NCI-H2227 treated with DMSO at 0.1 percent for 48 hours (cell line): Measurements from ENCODE around the gene LRRC75A.
"Not testable (repeated sequence)": the region's sequence is repeated elsewhere in the genome, so short reads cannot be mapped to it uniquely, and the experiment has no call there.

Source experiments
- DNase-seq: peaks from one replicate; lab custom pipeline; 2025; lab: John Stamatoyannopoulos, UW

The LRRC75A gene

GRCh38 chr17:16471295-16471694 lies 20.7 kb downstream of the LRRC75A start:
- DNase-seq: no peak

- DNase-seq: no peak
Observed at GRCh38 chr17:16470265-16470664, 21.7 kb downstream of the LRRC75A start.

GRCh38 chr17:16468428-16468992 lies 23.5 kb downstream of the LRRC75A start:
- no peak for DNase-seq

DNA sequence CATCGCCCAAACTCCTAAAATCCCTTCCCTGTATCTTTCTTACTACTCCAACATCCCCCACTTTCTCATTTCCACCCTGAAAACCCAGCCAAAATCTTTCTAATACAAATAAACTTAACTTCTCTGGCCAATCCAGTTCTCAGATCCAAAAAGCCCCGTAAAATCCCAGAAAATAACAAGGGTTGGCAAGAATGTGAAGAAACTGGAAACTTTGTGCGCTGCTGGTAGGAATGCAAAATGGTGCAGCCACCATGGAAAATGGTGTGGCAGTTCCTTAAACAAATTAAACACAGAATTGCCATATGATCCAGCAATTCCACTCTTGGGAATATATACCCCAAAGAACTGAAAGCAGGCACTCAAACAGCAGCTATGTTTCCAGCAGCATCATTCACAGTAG lies 24.1 kb downstream of the LRRC75A start:
- no peak for DNase-seq

DNA sequence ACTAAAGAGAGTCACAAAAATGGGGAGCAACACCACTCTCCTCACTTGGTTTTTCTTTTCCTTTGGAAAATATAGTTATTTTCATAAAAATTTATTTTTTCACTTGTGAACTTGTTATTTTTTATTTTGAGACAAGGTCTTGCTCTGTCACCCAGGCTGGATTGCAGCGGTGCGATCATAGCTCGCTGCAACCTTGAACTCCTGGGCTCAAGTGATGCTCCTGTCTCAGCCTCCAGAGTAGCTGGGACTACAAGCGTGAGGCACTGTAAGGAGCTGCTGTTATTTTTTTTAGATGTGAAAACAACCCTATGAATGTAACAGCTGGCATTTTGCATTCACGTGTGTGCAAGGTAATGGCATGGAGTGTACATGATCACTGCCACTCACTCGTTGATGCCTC lies 24.9 kb downstream of the LRRC75A start:
- DNase-seq: no peak

DNA sequence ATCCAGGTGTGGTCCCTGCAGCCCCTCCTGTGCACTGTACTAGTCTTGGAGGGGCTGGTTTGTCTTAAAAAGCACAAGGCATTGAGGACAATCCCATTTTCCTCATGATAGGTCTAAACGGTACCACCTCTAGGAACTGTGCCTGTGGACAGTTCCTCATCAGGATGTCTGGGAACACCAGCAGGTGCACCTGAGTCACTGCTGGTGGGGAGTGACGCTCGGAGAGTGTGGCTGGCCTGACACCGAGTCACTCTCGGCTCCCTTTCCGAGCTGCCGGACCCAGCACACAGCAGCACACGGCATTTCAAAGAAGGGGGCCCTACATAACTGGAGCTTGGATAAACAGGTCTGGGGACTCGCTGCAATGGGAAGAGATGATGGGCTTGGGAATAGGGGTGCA lies 25.6 kb downstream of the LRRC75A start:
- DNase-seq: no peak

DNA sequence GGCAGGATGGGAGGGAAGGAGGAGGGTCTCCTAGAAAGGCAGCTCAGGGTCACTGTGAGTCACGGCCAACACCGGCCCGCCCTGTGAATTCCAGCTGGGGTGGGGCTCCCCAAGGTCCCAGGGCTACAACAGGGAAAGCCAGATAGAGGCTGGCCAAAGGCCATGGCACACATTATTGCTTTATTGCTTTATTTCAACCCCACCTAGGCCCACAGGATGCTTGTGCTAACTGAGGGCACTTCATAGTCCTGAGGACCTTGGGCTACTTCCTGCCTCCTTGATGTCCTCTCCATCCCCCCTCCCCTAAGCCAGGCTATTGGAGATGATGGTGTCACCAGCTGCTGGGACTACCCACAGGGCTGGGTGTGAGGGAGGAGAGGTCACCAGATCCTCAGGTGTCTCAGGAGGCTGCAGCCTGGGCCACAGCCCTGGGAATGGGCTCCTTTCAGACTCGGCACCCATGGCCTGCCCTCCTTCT lies 26.1 kb downstream of the LRRC75A start:
- DNase-seq: no peak

GRCh38 chr17:16465052-16465312 lies 27.0 kb downstream of the LRRC75A start:
- no peak for DNase-seq

- DNase-seq: no peak
Observed at GRCh38 chr17:16464303-16465051, 27.5 kb downstream of the LRRC75A start.

DNA sequence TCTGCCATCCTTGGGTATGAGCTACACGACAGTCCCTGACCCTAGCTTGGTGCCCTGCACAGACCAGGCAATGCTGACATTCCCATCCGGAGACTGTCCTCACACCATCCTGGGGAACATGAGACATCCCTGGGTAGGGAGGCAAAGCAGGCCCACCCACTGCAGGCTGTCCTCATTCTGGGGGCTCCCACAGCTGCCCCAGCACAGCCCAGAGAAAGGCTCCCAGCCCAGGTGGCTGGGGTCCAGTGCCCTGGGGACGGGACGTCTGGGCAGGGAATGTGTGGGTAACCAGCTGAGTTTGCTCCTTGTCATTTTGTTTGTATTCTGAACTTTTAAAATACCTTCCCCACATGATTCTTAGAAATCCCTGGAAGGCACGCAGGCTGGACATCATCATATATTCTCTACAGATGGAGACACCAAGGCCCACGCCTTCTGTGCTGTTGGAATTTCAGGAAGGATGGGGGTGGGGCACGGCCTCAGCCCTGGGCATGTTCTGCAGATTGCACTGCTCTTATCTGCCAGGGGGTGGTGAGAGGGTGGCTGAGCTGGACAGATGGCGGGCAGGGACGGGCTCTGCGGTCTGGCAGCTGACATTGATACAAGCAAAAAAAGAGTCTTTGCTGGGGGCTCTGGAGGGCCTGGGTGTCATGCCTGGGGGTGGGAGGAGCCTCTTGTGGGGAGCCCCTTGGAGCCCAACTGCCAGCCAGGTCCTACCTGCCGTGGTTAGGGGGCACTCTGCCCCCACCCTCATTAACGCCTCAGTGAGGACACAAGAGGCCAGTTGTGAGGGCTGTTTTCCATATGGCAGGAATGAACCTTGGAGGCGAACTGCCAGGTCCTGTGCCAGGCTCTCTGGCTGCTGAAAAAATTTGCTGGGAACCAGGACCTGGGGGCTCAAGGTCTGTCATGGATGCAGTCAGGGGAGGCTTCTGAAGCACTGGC lies 28.4 kb downstream of the LRRC75A start:
- peak; percentile 42 for DNase-seq

DNA sequence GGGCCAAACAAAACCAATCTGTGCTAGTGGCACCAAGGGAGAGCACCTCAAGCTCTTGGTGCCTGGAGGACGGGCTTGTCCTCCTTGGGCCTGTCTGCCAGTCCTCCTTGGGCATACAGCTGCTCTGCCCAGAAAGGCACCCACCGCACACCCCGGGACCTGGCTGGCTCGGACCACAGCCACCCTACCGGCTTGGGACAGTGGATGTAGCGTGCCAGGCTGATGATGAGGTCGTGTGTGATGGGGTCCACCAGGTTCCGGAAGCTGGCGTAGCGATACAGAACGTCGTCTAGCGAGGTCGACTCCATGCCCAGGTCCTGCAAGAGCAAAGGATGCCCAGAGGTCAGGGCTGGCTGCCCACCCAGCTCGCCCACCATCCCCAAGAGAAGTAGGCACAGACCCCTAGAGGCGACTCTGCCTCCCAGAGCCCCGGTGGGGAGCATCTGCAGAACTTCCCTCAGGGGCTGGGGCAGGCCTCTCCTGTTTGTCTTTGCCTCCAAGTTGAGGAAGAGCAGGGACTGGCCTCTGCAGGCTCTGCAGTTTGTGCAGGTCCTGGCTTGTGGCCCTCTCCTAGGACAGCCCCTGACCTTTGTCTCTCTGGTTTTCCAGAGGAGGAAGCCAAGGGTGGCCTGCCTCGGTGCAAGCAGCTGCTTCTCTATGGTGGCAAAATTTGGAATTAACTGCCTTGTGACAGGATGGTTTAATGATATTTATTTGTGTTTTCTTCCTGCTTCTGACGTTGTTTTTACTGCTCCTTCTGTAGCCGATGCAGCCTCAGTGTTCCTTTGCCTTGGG lies 29.7 kb downstream of the LRRC75A start:
- no peak for DNase-seq

DNA sequence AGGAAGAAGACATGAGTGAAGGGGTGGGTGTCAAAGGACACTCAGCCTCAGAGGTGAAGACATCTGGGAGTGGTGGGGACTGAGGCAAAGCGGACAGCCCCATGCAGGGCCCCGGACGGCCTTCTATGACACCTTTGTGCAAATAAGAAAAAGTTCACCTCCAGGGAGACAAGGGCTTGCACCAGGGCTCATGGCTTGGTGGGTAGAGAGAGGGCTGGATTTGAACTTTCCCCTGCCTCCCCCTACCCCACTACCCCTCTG lies 30.5 kb downstream of the LRRC75A start:
- DNase-seq: no peak

DNA sequence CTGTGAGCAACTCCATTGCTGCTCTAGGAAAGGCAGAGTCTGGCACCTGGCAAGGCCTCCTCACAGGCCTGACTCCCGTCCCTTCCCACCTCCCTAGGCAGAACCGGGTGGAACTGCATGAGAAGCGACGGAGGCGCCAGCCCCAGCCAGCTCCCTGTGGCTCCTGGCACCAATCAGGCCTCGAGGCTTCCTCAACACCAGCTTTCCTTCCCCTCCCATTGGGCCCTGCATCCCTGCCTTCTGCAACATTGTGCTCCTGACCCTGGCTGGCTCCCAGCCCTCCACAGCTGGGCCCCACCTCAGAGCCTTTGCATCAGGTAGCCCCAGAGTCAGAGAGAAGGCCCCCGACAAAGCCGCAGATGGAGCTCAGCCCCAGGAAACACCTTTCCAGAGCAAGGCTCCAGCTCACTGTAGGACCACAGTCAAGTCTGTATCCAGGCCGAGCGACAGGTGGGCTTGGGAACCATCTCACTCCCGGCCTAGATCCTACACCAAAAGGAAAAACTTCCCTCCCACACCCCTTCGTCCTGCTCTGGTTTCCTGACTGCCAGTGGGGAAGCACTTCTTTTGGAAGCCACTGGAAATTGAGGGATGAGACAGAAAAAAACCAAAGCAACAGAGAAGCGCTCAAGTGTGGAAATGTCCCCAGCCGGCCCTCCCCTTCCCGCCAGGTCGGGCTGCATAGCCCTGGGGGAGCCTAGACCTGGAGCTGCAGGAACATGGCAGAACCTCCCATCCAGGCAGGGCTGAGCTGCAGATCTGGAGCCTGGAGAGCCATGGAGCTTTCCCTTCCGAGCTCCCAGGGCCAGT lies 31.0 kb downstream of the LRRC75A start:
- no peak for DNase-seq

DNA sequence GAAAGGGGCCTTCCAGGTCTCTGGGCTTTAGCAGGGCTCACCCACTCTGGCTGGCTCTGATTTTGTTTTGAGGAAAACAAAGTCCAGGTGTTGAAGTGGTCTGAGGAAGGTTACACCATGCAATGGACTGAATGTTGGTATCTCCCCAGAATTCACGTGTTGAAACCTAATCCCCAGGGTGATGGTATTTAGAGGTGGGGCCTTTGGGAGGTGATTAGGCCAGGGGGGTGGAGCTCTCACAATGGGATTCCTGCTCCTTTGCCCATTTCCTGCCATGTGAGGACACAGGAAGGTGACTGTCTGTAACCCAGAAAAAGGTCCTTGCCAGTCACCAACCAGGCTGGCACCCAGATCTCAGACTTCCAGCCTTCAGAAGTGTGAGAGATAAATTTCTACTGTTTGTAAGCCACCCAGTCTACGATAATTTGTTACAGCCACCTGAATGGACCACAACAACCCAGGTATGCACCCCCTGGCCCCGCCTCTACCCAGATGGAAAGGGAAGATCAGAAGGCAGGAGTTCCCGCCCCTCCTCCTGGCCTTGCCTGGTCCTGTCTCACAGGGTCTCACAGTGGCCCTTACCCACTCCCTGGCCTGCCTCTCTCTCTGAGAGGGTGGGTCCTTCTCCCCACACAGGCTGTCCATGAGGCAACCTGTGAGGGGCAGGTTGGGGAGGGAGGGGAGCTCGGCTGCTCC lies 32.0 kb downstream of the LRRC75A start:
- no peak for DNase-seq

GRCh38 chr17:16459271-16459670 lies 32.7 kb downstream of the LRRC75A start:
- DNase-seq: no peak

DNA sequence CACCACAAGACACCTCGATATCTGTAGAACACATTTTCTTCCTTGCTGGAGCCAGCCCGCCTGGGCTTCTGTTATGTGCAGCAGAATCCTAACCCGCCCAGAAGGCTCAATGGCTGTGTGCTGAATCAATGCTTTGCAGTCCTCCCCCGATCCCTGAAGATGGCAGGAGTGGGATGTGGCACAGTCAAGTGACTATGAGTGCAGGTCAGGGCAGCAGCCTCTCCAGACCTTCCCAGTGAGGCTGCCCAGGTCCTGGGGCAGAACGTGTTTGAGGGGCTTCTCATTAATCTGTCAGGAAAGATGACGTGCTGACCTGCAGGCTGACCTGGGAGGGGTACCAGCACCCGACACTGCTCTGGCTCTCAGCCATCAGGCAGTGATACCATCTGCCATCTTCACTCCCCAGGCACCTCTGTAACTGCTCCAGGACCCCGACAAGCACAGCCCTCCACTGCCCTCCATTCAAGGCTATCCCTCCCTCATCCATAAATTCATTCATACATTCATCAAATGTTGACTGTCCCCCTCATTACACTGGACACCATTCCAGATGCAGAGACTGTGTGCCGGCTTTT lies 35.2 kb downstream of the LRRC75A start:
- no peak for DNase-seq

GRCh38 chr17:16455997-16456741 lies 35.8 kb downstream of the LRRC75A start:
- no peak for DNase-seq

GRCh38 chr17:16453493-16453851 lies 38.5 kb downstream of the LRRC75A start:
- no peak for DNase-seq

DNA sequence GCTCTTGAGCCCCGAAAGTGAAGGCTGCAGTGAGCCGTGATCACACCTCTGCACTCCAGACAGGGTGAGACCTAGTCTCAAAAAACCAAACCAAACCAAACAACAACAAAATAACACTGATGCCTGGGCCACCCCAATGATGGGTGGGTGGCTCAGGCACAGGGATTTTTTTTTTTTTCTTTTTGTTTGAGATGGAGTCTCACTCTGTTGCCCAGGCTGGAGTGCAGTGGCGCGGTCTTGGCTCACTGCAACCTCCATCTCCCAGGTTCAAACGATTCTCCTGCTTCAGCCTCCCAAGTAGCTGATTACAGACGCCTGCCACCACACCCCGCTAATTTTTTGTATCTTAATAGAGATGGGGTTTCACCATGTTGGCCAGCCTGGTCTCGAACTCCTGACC lies 39.7 kb downstream of the LRRC75A start:
- not testable (repeated sequence) for DNase-seq

GRCh38 chr17:16450028-16450427 lies 42.0 kb downstream of the LRRC75A start:
- DNase-seq: no peak
